HL-60 (cell line): Measurements from ENCODE around the gene RELN.

Experiments used
- DNase-seq, 2 experiments: peaks; one replicate each; pipeline ENCODE4 v3.0.0-alpha.2; 2010 to 2020; ENCODE audit warnings: low read depth in 1 of 2, low spot score in 1 of 2
- H3K27ac ChIP-seq: fragments of 250-450 bp; sonication (Bioruptor Pico); replicated peaks from 2 replicates; pipeline ENCODE4 v1.5.1; 2020; ENCODE audit warnings: mild to moderate bottlenecking, moderate library complexity
- H3K27me3 ChIP-seq: fragments of 250-450 bp; sonication (Bioruptor Pico); 2 replicates; pipeline ENCODE4 v1.5.1; 2021; ENCODE audit warnings: mild to moderate bottlenecking, moderate library complexity; ENCODE audit not compliant: insufficient read depth, poor library complexity, severe bottlenecking
- H3K4me3 ChIP-seq: replicated peaks from 2 replicates; pipeline ENCODE4 v1.5.1; 2011; ENCODE audit warnings: mild to moderate bottlenecking, control low read depth, low read length; ENCODE audit not compliant: insufficient read depth
- GABPA ChIP-seq: IDR thresholded peaks from 2 replicates; pipeline ENCODE4 v1.6.1; 2012; ENCODE audit warnings: low read depth
- POLR2AphosphoS5 ChIP-seq: IDR thresholded peaks from 2 replicates; pipeline ENCODE4 v1.6.1; 2012; ENCODE audit warnings: low read depth
- SPI1 ChIP-seq: IDR thresholded peaks from 2 replicates; pipeline ENCODE4 v1.6.1; 2012; ENCODE audit warnings: low read depth, mild to moderate bottlenecking, borderline replicate concordance
- TF ChIP-seq, protein P1 (sequence below): IDR thresholded peaks from 2 replicates; pipeline ENCODE4 v1.6.1; 2012; ENCODE audit warnings: low read depth; ENCODE audit not compliant: insufficient replicate concordance
- TF ChIP-seq, protein P2 (sequence below): IDR thresholded peaks from one replicate; pipeline ENCODE4 v1.5.1; 2011; ENCODE audit warnings: low read length, control low read depth, inconsistent platforms; ENCODE audit not compliant: insufficient read depth

The RELN gene

DNA sequence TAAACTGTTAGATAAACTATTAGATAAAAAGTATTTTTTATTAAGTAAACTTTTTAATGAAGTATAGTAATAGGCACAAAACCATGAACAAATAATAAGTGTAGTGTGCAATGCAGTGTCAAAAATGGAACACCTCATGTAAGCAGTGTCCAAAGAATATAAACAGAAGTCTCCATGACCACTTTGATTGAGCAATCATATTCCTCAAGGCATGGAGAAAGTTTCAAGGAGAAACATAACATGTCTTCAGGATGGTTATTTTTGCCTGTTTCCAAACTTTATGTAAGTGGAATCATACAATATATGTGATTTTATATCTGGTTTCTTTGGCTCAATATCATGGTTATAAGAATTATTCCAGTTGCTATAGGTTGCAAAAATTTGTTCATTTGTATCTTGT lies 6.1 kb upstream of the RELN start:
- Histone ChIP-seq H3K4me3 (no peak overlapping the region), H3K27me3 (peaks cover 10% of the 10 kb centered on the region), H3K27ac (no peak overlapping the region)
- TF ChIP-seq GABPA (no peak), SPI1 (no peak), POLR2AphosphoS5 (no peak)
- TF ChIP-seq, protein P1, sequence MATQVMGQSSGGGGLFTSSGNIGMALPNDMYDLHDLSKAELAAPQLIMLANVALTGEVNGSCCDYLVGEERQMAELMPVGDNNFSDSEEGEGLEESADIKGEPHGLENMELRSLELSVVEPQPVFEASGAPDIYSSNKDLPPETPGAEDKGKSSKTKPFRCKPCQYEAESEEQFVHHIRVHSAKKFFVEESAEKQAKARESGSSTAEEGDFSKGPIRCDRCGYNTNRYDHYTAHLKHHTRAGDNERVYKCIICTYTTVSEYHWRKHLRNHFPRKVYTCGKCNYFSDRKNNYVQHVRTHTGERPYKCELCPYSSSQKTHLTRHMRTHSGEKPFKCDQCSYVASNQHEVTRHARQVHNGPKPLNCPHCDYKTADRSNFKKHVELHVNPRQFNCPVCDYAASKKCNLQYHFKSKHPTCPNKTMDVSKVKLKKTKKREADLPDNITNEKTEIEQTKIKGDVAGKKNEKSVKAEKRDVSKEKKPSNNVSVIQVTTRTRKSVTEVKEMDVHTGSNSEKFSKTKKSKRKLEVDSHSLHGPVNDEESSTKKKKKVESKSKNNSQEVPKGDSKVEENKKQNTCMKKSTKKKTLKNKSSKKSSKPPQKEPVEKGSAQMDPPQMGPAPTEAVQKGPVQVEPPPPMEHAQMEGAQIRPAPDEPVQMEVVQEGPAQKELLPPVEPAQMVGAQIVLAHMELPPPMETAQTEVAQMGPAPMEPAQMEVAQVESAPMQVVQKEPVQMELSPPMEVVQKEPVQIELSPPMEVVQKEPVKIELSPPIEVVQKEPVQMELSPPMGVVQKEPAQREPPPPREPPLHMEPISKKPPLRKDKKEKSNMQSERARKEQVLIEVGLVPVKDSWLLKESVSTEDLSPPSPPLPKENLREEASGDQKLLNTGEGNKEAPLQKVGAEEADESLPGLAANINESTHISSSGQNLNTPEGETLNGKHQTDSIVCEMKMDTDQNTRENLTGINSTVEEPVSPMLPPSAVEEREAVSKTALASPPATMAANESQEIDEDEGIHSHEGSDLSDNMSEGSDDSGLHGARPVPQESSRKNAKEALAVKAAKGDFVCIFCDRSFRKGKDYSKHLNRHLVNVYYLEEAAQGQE: no peak
- TF ChIP-seq, protein P2, sequence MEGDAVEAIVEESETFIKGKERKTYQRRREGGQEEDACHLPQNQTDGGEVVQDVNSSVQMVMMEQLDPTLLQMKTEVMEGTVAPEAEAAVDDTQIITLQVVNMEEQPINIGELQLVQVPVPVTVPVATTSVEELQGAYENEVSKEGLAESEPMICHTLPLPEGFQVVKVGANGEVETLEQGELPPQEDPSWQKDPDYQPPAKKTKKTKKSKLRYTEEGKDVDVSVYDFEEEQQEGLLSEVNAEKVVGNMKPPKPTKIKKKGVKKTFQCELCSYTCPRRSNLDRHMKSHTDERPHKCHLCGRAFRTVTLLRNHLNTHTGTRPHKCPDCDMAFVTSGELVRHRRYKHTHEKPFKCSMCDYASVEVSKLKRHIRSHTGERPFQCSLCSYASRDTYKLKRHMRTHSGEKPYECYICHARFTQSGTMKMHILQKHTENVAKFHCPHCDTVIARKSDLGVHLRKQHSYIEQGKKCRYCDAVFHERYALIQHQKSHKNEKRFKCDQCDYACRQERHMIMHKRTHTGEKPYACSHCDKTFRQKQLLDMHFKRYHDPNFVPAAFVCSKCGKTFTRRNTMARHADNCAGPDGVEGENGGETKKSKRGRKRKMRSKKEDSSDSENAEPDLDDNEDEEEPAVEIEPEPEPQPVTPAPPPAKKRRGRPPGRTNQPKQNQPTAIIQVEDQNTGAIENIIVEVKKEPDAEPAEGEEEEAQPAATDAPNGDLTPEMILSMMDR: no peak
- DNase-seq: no peak

DNA sequence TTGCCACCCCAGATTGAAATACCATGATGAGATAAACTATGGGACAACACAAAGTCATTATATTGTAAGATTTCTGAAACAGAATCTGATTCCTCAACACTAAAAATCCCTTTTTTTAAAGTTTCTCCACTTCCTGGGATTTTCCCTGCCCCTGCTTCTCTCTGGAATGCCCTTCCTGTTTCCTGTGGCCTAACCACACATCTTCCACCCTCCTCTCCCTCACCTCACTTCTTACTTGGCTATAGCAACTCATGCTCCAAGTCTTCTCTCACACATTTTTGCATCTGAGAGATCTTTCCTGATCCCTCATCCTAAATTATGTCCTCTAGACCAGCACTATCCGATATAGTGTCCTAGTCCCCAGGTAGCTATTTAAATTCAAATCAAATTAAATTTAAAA lies 4.1 kb upstream of the RELN start:
- TF ChIP-seq, protein P2: no peak
- TF ChIP-seq, protein P1: no peak
- TF ChIP-seq GABPA: no peak
- TF ChIP-seq SPI1: no peak
- no peak for TF ChIP-seq POLR2AphosphoS5
- no peak for DNase-seq

DNA sequence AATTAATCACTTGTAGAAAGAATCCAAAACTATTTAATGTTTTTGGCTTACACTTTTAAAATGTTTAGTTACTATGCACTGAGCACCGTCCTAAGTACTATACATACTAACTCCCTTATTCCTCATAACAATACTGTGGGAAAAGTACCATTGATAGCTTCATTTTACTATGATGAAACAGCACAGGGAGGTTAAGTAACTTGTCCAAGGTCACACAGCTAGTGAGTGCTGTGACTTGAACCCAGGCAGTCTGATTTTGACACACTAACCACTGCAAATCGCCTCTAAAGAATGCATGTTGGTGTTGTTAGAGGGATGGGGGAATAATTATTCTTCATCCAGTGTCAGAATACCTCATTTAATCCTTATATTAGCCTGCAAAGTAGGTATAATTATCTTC lies 1.9 kb upstream of the RELN start:
- TF ChIP-seq, protein P1: no peak
- no peak overlapping the region for H3K4me3 ChIP-seq
- DNase-seq: no peak
- H3K27me3 ChIP-seq: peaks cover 38% of the 10 kb centered on the region
- no peak overlapping the region for H3K27ac ChIP-seq

More for the DNA sequence above, 4.1 kb upstream of the RELN start:
- Histone ChIP-seq H3K4me3 (no peak overlapping the region), H3K27me3 (peaks cover 24% of the 10 kb centered on the region), H3K27ac (no peak overlapping the region)

DNA sequence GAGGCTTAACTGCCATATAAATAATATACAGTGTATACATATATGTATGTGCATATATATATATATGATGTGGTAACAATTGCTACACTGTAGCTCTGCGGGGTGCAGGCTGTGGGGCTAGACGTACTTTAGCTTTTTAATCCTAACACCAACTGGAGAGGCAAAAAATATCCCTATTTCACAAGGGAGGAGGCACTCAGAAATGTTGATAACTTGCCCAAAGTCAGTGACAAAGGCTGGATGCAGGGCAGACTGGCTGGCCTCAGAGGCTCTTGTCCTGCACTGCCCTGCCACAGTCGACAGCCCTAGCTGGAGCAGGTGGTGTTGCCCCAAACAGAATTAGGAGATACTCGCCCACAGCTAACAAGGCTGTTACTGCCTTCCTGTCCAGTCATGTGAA lies 1.5 kb upstream of the RELN start:
- H3K27ac ChIP-seq: no peak overlapping the region
- H3K4me3 ChIP-seq: no peak overlapping the region
- peaks cover 38% of the 10 kb centered on the region for H3K27me3 ChIP-seq
- no peak for DNase-seq
- TF ChIP-seq POLR2AphosphoS5 (no peak), GABPA (no peak), SPI1 (no peak)
- TF ChIP-seq, protein P1: no peak
- TF ChIP-seq, protein P2: no peak
